Limb (tissue), 2 donors: Measurements from ENCODE around the gene TSEN2.
"Not testable (repeated sequence)": the region's sequence is repeated elsewhere in the genome, so short reads cannot be mapped to it uniquely, and the experiment has no call there.

Experiments used
- DNase-seq, 2 donors: peaks; one replicate each; pipeline ENCODE4 v3.0.0-alpha.2; 2016; ENCODE audit errors: extremely low spot score in 2 of 2

The TSEN2 gene

DNA sequence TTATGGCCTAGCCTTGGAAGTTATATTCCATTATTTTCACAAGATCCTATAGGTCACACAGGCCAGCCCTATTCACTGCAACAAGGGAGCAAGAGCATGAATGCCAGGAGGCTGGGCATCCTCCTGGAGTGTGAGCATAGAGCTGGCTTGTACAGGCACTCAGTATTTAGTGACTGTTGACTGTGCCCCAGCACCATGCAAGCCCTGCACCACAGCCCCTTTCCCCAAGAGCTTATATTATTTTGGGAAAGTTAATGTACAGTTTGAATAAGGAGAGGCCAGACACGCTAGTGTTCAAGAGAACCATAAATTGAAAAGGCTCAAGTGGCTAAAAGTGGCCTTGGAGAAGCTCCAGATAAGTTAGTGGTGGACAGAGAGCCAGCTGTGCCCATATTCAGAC is 32.3 kb upstream of the TSEN2 start:
- no peak for DNase-seq

DNA sequence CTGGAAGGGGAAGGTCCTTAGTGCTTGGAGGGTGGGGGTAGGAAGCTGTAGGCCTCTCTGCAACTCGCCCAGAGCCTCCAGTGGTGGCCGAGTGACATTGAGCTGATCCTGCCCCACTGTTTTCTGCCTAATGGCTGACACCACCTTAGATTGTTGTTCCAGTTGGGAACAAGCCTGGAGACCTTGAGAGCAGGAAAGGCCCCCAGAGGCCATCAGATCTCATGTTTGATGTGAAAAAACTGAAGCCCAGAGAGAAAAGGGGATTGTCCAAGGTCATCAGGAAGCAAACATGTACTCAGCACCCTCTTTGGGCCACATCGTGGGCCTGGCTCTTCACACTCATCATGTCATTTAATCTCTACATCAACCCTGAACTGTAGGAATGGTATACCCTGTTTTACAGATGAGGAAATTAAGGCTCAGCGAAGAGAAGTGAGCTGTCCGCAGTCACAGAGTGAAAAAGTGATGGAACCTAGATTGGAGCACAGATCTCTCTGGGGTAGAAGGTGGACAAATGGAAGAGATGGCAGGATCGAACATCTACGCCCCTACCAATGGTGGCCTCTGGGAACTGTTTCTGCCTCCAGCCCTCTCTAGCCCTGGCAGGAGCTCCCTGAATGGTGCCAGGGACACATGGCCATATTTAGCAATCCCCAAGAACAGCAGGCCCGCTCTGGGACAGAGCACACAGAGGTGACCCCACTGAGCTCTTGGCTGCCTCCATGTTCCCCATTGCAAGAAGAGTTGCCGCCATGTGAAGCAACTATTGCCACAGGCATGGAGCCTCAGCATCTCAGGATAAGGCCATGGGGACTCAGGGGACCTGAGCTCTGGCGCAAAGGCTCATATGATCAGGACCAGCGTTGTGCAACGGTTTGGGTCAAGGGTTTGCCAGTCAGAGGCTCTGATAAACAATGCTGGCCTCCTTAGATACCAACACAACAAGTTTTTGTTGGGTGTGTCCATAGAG is 31.6 kb upstream of the TSEN2 start:
- DNase-seq: no peak

DNA sequence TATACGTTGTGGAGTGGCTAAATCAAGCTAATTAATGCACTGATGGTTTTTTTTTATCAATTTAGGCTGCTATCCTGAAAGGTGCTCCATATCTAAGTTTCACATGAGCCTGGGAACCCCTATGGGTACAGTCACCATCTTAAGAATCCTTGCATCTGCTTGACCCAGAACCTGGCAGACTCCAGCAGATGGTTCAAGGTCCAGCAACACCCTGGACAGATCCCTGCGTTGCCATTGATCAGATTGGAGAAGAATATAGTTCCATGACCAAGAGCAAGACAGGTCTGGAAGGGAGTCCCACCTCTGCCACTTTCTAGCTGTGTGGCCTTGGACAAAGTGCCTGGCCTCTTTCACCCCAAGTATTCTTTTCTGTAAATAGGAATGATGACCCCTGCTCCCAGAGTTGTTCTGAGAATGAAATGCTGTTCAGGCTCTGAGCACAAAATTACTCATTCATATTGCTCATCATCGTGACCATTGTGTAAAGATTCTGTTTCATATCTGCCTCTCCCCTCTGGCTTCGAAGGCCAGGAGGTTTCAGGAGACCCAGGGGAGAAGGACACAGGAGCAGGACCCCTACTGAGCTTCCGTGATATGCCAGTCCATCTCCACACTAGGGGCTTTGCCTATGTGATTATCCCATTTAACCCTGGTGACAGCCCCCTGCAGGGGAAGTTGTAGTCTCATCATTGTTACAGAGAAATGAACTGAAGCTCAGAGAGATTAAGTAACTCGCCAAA is 30.0 kb upstream of the TSEN2 start:
- DNase-seq: no peak

DNA sequence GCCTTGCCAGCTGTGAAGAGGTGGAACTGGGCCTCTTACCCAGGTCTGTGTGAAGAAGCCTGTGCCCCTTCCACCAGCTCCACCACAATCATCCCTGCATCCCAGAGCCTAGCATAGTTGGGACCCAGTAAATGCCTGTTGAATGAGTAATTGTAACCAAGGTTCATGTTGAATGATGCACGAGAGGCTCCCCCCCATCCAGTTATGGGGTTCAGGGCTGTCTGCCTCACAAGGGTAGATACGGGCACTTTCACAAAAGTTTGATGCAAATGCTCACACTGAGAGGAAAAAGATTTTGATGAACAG is 29.5 kb upstream of the TSEN2 start:
- no peak for DNase-seq

DNA sequence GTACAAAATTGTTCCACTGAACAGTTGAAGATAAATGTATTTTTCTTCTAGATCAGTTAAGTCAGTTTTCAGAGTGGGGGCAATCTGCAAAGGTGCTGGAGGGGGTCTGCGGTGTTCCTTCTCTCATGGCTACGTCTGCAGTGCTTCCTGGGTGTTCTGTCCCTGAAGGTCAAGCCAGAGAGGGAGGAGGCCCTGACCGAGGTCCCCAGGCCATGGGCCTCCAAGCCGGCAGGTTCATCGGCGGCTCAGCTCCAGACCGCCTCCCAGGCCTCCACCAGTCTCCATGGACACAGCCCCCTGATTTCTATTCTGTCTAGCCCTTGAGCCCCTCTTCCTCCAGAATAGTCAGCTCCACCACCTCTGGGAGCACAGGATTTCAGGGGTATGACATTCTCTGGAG is 28.5 kb upstream of the TSEN2 start:
- no peak for DNase-seq

DNA sequence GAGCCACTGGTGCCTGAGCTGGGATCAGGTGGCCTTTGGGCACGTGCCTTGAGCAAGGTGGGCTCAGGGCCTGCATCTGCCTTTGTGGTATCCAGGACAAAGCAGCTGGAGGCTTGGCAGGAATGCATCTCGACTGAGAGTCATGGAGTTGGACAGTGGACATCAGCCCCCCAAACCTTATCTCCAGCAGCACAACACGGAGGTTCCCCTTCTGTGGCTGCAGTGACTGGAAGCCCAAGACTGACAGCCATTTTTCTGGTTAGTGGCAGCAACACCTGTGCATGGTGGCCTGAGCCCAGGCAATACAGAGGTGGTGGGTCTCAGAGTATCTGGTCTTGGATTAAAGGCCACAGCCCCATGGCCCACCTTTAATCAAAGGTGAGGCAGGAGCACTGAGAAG is 27.8 kb upstream of the TSEN2 start:
- DNase-seq: no peak

DNA sequence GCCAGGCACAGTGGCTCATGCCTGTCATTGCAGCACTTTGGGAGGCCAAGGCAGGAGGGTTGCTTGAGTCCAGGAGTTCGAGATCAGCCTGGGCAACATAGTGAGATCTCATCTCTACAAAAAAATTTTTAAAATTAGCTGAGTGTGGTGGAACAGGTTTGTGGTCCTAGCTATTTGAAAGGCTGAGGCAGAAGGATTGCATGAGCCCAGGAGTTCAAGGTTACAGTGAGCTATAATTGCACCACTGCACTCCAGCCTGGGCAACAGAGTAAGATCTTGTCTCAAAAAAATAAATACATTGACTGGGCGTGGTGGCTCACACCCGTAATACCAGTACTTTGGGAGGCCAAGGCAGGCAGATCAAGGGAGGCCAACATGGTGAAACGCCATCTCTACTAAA is 26.9 kb upstream of the TSEN2 start:
- not testable (repeated sequence) for DNase-seq

DNA sequence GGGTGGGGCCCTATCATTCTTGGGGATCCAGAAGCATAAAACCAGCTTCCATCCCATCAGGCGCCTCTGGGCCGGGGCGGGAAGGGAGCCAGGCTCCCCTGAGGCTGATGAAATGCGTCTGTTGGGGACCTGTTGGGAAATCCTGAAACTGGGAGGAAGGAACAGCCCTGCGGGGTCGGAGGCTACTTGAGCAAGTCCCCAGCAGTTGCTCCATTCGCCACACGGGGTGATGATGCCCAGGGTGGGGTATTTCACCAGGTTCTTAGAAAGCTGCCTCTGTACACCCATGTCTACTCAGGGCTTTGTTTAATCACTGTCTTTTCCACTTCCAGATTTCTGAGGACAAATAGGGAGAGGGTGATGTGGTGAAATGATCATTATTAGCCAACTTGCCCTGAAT is 25.4 kb upstream of the TSEN2 start:
- DNase-seq: no peak

DNA sequence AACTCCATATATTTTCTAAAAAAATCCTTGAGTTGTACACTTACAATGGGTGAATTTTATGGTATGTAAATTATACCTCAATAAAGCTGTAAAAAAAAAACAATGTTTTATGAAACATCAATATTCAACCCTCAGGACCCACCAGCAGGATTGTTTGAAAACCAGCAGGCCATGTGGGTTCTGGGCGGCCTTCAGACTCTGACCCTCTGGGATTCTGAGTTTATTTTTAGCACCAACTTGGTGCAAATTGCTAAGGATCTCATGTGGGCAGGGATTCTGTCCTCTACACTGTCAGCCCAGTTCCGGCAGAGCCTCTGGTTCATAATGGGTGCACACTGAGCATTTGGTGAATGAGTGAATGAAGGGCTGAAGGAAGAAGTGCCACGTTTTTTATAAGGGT is 24.2 kb upstream of the TSEN2 start:
- no peak for DNase-seq

DNA sequence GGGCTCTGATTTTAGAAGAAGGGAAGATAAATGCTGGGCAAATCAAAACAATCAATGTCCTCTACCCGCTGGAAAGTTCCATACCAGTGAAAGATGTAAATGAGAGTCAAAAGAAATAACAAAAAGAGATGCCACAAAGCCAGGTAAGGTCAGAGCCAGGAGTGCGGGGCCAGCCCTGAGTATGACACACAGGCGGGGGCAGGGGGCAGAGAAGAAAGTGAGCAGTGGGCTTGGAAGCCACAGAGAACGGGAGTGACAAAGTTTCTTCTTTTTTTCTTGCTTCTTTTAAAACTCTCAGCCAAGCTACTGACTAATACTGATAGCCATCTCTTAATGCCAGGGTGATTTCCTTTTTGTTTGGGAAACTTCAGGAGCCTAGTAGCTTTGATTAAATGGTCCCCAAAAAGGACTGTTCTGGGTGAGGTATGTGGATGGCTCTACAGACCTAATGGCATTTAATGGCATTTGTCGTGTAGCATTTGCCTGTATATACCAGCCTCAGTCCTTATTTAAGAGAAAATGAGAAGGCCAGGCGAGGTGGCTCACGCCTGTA is 23.1 kb upstream of the TSEN2 start:
- no peak for DNase-seq

DNA sequence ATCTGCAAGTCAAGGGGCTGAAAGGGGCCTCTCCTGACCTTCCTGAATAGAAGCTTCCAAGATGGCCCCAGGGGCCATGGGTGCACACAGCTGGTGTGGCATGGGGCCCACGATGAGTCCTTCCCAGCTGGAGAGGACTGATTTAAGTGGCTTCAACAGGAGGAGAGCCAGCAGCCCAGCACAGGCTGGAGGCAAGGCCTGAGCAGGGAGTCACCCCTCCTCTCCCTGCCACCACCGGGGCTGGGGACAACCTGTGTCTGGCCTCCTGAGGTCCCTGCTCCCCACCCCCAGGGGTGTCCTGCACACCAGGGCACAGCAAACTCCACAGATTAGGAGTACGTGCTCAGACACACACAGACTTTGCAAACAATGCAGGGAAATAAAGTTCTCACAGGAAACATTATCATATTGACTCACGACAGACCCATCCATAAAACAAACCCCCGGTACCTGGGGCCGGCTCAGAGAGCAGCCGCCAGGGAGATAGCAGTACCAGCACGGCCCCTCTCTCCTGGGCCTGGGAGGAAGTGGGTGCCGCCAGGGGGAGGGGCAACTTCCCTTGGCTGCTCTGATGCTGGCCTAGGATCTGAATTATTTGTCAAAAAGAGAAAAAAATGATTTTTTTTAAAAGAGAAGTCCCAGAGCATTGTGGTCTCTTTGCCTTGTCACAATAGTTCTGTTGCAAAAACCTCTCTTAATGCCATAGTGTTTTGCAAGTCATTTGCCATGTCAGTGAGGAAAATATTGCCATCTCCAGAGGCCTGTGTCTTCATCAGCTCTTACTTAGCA is 21.9 kb upstream of the TSEN2 start:
- no peak for DNase-seq

DNA sequence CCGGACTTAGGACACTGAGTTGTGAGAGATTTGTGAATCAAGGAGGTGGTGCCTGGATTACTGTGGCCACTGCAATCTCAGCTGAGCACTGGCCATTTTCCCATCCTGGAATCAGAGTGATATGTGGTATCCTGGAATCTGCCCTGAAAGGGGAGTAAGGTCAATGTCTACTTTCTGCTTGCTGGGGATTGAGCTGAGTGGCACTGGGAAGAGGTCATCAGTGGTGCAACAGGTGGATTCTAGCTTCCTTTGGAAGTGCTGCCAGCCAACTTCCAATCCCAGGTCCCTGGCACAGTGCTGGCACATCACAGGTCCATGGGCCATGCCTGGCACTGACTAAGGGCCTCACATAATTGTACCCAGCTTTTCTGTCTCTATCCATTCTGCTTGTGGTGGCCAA is 20.6 kb upstream of the TSEN2 start:
- DNase-seq: no peak

DNA sequence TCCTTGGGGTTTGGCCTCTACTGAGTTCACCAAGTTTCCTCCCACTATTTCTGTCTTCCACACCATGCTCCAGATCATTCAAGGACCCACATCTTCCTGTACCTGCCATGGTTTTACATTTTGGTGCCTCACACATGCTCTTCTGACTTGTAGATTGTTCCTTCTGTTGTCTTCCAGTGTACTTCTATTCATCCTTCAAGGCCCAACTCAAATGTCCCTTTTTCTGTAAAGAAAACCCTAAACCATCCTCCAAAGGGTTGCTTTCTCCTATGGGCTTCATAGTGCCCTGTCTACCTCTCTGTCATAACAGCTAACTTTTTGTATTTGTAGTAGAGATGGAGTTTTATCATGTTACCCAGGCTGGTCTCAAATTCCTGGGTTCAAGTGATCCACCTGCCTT is 20.1 kb upstream of the TSEN2 start:
- DNase-seq: no peak

DNA sequence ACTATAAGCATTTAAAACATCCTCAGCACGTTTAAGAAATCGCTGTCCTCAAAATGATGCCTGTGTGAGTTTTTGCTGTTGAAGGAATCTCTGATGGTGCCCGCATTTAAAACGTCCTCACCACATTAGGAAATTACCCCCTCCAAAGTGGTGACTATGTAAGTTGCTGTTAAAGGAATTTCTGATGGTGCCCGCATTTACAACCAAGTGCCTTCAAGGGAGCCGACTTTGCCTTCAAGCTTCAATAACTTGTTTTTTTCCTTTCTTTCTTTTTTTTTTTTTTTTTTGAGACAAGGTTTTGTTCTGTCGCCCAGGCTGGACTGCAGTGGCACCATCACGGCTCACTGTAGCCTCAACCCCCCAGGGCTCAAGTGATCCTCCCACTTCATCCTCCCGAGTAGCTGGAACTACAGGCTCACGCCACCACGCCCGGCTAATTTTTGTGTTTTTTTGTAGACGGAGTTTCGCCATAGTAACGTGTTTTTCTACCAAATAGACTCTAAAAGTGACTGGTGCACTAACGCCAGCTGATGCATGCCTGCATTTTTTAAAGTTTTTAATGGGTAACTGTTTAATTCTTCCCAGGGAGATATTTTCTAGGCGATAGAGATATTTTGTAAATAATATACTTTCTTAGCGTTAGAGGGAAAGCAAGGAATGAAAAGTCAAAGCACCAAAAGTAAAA is 19.0 kb upstream of the TSEN2 start:
- no peak for DNase-seq

DNA sequence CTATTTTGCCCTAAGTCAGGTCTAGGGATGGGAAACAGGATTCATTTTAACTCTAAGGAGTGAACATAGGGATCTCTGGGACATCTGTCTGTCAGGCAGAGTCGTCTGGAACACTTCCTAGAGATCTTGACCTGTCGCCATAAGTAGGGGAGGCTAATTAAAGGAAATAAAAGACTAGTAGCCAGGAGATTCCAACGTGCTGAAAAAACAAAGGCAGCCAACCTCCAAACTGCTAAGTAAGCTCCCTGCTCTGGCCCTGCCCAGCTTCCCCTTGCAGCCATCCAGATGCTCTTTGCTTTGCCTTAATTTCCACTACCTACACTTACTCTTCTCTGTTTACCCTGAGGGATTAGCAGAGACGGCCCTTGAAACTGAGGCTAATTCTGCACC is 18.4 kb upstream of the TSEN2 start:
- no peak for DNase-seq

DNA sequence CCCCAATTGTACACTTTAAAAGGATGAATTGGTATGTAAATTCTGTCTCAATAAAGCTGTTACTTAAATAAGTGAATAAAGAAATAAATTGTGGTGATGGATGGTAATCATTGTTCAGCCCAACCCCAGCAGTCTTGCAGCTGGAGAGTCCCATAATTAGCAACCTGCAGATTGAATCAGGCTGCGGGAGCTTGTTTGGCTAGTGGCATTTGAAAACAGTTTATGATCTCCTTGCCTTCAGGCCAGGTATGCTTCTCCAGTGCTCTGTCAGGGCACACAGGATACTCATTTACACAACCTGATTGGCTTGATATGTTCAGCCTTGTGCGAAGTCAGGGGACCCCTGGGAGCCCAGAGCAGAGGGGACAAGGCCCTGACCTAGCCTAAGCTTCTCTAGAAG is 16.5 kb upstream of the TSEN2 start:
- no peak for DNase-seq

DNA sequence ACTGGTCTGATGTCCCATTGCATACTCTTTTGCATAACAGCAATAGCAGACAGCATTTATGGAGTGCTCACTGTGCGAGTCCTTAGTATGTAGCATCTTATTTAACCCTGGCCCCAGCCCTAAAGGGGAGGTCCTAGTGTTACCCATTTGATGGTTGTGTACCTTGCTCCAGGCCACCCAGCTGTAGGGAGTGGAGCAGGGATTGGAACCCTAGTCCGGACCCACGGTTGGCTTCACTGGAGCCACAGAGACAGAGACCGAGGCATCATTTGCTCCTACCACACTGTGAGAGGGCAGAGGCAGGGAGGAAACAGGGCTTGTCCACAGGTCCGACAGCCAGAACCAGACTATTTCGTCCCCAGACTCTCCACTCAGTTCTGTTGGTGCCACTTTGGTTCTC is 16.0 kb upstream of the TSEN2 start:
- no peak for DNase-seq

DNA sequence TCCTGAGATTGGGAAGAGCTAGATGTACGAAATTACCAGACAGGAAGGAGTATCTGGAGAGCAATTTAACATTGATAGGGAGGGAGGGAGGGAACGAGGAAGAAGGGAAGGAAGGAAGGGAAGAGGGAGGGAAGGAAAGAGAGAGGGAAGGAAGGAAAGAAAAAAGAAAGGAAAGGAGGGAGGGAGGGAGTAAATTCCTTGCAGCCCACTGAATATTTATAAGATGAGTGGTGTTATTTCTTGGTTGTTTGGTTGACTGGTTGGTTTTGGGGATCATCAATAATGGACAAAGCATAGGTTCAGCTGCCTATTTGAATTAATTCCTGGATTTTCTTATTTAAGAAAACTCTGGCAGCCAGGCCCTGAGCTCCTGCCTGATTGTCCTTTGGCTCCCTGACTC is 15.5 kb upstream of the TSEN2 start:
- no peak for DNase-seq

DNA sequence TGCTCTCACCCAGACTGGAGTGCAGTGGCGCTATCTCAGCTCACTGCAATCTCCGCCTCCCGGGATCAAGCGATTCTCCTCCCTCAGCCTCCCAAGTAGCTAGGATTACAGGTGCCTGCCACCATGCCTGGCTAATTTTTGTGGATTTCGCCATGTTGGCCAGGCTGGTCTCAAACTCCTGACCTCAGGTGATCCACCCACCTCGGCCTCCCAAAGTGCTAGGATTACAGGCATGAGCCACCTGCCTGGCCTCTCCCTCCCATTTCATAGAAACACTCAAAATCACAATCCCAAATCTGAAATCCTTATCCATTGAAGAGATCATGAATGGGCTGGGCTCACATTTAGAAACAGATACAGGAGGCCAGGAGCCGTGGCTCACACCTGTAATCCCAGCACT is 15.1 kb upstream of the TSEN2 start:
- not testable (repeated sequence) for DNase-seq

DNA sequence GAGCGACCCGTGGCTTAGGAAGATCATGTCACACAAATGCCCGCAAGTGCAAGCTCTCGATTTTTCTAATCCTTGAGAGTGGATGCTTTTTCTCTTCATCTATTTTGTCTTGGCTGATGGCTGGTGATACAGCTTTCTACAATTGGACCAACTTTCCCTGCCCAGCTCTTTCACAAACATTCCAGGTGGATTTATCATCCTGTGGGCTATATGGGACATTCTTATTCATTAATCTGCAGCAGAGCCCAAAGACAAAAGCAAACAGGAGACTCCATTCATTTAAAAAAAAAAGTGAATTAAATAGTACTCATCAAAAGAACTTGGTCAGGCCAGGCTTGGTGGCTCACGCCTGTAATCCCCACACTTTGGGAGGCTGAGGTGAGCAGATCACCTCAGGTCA is 14.2 kb upstream of the TSEN2 start:
- no peak for DNase-seq

DNA sequence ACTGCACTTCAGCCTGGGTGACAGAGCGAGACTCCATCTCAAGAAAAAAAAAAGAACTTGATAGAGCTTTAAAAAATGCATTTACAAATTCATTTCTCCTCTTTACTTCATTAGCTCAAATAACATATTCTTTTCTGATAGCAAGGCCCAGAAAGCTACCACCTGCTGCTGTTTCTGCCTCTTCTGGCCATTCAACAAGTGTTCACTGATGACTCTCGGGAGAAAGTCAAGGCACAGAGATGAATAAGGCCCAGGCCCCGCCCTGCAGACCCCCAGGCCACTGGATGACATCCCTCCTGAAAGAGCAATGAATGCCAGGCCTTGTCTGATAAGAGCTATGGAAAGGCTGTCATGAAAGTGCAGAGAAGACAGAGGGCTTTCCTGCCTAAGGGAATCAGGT is 13.6 kb upstream of the TSEN2 start:
- DNase-seq: no peak
